AG08395 (cell line): ENCODE results near the gene ANKS3.

Experiments used
- DNase-seq: peaks from one replicate; pipeline ENCODE4 v3.0.0; 2012; ENCODE audit warnings: mixed read lengths, low spot score

ANKS3 gene

DNA sequence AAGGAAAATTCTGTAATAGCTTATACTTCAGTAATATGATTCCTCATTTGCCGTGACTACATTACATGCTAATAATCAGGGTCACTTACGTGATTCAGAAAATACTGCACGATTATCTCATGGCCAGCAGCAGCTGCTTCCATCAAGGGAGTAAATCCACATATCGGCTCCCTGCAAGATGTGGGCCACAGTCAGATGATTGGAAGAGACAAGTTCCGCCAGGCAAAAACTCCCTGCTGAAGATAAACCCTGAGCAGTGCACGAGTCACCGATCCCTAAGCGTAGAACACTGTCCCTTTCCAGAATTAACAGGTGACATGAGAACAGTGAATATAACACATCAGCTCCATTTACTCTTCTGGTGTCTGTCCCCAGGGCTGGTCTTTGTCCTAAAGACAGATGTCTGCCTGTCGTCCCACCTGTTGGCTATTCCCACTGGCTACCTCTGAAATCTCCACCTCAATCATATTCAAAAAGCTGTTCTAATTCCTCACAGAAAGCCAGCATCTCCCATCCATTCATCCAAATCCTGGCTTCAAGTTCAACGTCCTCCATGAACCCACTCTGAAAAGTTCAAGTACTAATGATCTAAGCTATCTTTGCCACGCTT lies 9.3 kb downstream of the ANKS3 start:
- no peak for DNase-seq

DNA sequence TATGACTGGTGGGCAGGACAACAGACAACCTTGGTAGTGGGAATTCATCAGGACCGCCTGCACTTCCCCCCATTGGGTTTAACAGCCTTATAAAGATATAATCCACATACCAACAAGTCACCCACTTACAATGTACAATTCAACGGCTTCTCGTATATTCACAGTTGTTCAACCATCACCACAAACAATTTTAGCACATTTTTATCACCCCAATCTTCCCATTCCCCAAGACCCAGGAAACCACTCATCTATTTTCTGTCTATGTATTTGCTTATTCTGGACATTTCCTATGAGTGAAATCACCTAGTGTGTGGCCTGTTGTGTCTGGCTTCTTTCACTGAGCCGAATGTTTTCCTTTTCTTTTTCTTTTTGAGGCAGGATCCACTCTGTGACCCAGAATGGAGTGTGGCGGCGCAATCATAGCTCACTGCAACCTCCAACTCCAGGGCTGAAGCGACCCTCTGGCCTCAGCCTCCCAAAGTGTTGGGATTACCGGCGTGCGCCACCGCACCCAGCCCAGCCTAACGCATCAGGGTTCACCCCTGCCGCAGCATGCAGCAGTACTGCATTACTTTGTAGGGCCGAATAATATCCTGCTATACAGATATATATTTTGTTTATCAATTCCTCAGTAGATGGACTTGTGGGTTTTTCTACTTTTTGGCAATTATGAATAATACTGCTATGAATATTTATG lies 10.9 kb downstream of the ANKS3 start:
- DNase-seq = no peak

DNA sequence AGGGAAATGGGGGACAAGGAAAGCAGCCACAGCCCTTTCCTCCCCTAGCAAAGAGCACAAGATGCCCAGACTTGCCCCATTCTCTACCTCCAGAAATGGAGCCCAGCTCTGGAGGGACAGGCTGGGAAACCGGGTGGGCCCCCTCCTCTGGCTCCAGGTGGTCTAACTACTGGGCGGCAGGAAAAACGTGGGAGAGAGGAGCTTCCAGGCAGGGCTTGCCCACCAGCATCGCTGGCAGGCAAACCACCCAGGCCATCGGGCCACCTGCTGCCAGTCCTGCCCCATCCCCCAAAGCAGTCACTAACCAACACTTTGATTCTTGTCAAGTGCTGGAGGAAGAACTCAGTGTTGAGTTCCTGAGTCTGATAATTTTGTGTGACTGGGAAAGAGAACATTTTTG lies 15.6 kb downstream of the ANKS3 start:
- no peak for DNase-seq

DNA sequence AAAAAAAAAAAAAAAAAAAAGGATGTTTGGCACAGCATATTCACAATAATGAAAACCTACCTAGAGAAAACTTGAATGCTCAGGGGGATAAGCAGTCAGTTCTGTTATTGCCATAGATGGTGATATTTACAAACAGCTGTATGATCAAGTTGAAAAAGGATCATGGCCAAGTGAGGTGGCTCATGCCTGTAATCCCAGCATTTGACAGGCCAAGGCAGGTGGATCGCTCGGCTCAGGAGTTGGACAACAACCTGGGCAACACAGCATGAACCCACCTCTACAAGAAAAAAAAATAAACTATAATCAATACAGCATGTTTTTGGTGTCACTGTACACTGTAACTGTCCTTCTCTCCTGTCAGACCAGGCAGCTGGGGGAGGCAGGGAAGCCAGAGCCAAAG lies 19.1 kb downstream of the ANKS3 start:
- no peak for DNase-seq

DNA sequence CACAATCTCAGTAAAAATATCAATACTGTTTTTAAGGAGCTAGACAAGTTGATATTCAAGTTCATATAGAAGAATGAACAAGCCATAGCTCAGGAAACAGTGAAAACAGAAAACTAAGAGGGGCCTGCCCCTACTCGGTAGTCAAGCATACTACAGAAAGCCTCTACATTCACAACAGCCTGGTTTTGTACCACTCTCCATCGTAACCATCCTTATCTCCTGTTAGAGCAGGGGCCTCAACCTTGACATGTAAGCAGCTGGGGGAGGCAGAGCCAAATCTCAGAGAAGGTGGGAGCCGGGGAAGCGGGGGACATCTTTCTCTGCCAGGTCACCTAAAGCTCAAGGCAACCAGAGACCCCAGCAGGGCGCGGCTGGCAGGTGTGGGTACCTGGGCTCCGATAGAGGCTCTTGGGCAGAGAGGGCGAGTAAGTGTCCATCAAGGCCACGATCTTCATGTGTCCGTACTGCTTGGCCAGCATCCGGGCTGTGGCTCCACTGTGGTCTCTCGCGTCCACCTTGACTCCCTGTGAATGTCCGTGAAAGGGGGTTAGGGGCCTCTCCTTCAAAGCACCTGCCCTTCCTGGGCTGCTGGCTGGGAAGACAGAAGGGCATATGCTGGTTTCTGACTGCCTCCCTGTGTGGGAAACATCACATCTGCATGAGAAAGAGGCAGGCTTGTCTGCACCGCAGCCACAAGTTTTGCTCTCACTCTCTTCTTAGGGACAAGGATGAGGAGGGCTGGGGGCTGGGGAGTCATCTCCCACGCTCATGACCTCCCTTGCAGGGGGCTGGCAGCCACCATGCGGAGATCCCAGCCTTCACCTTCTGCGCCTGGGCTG lies 20.2 kb downstream of the ANKS3 start:
- DNase-seq = no peak

DNA sequence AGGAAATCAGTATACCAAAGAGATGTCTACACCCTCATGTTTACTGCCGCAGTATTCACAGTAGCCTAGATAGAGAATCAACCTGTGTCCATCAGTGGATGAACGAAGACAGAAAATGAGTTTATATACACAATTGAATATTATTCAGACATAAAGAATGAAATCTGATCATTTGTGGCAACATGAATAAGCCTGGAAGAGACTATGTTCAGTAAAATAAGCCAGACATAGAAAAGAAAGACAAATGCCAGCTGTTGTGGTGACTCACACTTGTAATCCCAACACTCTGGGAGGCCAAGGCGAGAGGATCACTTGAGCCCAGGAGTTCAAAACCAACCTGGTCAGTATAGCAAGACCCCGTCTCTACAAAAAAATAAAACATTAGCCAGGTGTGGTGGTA lies 24.6 kb downstream of the ANKS3 start:
- no peak for DNase-seq

DNA sequence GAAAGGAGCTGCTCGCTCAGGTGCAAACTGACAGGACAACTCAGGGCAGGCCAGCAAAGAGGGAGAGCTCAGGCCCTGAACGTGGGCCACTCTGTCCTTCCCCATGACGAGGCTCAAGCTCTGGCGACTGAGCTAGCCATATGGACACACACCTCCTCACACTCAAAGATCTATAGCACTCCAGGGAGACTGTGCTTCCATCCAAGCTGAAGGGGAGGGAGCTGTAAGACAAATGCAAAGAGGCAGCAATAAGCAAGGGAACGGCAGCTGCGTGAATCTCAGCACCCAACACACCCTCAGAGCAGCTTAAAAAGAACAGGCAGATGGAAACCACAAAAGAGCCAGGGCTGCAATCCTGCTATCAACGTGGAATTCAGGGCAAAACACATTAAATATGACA lies 27.2 kb downstream of the ANKS3 start:
- no peak for DNase-seq

DNA sequence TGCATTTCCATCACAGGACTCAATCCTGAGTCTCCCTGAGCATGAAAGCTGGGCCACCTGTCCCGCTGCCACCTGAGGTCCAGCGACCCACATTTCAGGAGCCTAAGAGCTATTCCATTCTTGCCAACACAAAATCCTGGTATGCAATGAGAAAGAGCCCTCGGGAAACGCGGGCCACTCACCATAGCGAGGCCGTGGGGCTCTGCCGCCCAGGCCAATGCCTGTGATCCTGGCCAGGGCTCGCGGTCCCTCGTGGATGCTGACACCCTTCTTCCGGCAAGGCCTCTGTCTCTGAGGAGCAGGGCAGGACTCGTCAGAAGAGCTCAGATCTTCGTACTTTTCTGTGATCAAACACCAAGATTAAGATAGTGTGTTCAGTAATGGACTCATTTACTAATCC lies 29.2 kb downstream of the ANKS3 start:
- DNase-seq = no peak

DNA sequence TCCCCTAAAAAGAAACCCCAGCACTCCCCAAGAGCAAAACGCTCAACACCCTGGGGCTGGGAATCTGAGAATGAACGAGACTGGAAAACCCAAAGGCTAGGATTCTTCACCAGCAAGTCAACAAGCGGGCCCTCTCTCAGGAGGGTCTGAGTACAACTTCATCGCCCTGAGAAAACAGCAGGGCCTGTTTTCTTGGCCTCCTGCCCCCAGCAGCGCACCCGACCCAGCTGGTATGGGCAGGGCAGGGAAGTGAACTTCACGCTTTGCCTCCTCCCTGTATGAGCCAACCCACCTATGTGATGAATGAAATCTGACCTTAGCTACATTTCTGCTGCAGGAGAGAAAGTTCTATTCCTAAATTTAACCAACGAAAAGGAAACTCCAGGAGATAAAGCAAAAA lies 29.6 kb downstream of the ANKS3 start:
- no peak for DNase-seq

DNA sequence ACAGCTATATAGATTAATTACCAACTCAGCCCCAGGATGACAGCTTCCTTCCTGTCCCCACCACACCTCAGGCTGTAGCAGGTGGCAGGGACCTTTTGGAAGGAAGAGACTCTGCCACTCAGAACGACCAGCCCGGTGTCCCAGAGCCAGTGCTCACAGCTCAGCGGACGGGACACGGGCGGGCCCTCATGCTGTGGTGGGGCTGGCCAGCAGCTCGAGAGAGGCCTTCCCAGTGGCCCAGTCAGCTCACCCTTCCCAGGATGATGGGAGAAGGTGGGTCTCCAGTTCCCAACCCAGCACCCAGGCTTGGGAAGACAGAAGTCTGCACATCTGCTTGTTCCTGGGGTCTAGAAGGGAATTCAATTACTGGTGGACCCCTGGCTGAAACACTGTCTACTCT lies 30.2 kb downstream of the ANKS3 start:
- DNase-seq = no peak

DNA sequence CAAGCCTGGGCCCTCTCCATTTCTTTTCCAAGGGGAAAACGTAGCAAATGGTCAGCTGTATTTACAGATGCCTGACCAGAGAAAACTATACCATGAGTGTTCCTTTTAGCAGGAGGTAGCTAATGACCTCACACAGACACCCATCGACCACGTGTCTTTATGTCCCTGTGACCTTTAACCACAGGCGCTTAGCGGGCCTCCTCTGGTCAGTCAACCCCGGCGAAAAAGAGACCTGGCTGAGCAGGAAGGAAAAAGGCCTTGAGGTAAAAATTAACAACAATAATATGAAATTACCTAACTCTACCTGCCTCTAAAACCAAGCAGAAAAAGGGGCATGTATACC lies 31.6 kb downstream of the ANKS3 start:
- no peak for DNase-seq

DNA sequence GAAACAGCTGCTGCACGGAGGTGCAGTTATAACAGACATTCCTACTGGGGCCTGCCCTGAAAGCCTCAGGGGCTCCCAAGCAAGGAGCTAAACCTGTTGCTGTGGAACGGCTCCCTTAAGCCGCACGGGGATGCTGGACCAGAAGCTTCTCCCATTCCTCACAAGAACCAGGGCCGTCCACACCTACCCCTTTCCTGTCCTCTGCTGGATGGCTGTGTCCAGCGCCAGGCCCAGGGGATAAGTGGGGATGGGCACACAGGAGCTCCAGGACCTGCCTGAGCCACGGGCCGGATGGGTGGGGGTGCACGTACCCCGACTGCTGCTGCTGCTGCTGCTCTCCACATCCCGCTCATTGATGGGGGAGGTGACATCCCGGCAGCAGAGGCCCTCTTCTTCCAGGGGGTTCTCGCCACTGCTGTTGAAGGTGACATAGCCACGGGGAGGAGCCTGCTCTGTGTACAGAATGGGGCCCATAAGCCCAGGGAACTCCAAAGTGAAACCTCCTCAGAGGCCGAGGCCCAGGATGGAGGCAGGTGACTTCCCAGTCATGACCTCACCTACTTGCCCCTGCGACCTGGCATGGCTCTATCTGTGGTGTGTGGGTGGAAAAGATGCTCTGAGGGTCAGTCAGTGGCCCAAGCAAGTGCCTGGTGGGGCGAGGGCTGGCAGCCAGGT lies 32.1 kb downstream of the ANKS3 start:
- DNase-seq = no peak

DNA sequence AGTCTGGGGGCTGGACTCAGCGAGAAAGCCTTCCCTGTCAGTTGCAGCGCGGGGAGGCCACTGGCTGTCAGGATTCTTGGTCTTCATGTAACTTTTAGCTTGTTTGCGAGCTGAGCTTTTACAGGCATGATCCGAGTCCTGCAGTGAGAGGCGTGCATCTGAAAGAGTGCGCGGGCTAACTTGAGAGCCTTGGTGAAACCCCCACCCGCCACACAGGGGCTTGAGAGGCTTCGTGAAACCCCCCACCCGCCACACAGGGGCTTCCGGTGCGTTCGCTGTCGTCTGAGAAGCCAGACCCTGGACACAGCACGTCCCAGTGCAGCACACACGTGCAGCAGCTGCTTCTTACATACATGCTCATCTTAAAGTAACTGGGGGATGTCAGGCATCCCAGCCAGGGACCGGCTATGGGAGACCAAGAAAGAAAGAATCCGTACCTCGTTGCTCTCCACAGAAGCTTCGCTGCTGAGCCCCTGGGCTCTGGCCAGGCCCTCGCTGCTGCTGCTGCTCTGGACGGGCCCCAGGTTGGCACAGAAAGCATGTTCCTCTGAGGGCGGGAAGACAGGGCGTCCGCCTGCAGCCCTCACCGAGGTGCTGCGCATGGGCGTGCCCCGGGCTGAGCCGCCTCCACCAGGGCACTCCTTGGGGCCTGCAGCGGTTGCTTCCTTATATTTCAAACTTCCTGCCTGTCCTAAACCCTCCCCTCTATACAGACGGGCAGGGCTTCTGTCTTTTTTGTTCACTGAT lies 32.9 kb downstream of the ANKS3 start:
- no peak for DNase-seq

DNA sequence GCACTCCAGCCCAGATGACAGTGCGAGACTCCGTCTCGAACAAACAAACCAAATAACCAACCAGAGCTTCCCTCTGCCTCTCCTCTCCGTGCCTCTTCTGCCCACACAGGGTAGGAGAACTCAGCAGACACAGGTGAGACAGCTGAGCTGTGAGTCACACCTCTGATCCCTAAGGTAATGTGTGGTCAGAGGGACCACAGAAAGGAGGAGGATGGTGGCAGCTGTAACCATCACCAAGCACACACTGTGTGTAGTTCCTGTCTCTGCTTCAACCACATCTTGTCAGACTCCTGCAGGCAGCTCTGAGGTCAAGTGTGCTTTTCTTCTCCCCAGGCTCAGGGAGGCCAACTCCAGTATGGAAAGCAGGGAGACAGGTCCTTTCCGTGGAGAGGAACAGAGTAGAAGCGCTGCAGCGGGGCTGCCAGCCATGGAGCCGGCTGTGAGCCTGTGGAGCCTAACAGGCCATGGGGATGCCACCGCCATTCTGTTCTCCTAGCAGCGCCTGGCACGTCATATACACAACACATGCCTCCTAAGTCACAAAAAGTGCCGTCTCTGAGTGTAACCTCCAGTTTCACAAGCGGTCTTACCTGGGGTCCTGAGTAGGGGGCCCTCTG lies 33.6 kb downstream of the ANKS3 start:
- no peak for DNase-seq

DNA sequence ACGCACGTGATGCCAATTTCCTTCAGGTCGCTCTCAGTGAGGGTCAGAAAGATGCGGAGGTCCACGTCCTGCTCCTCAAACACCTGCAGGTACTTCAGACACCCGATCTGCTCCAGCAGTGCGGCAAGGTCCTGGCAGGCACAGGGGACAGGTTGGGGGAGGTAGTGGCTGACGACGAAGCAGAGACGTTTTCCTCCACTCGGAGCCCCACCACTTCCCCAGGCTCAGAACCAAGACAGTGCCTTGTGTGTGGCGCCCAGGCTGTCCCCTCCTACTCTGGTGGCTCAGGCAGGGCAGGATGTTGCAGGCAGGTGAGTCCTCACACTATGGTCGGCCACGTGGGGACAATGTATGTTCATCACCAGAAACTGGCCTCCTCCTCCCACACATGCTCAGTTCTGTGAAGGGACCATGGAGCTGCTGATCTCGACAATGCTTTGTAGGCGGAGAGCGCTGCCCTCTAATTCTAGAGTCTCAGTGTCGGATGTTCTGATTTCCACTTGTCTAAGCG lies 35.0 kb downstream of the ANKS3 start:
- DNase-seq = no peak

DNA sequence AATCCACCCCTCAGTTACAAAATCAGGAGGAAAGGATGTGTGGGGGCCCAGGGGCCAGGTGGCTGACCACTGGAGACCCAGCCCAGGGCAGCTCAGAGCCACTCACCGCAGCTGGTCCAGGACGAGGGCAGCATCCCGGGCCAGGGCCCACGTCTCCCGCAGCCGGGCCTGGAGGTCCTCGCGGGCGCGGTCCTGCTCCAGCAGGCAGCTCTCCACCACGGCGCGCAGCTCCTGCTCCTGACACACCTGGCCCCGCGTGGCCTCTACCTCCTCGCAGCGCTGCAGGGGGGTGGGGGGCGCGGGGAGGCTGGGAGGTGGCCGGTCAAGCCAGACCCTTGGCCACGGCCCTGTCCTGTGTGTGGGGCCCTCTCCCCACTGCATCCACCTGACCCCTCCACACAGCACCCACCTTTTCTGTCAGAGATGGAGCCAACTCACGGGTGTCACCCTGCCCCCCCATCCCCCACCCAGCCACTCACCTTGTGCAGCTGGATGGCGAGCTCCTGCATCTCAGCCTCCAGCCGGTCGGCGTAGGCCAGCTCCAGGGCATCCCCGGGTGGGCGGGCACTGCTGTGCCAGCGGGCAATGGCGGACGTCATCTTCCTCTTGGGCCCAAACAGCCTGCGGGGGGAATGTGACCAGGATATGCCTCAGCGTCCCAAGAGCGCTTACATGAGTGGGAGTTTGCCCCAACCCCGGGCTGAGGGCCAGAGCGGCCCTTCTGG lies 35.6 kb downstream of the ANKS3 start:
- no peak for DNase-seq

DNA sequence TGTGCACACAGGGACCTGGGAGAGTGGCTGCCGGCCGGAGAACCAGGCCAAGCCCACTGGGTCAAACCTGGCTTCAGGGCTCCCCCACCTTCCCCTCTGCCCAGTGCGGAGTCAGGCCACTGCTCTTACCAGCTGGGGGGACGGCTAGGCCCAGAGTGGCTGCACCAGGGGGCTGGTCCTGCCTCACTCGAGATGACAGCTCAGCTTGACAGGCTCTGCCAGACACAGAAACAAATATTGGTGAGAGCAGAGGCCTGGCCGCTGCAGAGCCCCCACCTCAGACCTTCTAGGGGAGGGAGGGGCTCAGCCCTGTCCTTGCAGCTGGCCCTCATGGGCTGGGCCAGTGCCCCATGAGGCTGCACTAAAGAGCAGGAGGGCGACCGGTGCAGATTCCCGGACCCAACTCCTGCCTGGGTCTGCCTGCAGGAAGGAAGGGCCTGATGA lies 36.2 kb downstream of the ANKS3 start:
- no peak for DNase-seq

DNA sequence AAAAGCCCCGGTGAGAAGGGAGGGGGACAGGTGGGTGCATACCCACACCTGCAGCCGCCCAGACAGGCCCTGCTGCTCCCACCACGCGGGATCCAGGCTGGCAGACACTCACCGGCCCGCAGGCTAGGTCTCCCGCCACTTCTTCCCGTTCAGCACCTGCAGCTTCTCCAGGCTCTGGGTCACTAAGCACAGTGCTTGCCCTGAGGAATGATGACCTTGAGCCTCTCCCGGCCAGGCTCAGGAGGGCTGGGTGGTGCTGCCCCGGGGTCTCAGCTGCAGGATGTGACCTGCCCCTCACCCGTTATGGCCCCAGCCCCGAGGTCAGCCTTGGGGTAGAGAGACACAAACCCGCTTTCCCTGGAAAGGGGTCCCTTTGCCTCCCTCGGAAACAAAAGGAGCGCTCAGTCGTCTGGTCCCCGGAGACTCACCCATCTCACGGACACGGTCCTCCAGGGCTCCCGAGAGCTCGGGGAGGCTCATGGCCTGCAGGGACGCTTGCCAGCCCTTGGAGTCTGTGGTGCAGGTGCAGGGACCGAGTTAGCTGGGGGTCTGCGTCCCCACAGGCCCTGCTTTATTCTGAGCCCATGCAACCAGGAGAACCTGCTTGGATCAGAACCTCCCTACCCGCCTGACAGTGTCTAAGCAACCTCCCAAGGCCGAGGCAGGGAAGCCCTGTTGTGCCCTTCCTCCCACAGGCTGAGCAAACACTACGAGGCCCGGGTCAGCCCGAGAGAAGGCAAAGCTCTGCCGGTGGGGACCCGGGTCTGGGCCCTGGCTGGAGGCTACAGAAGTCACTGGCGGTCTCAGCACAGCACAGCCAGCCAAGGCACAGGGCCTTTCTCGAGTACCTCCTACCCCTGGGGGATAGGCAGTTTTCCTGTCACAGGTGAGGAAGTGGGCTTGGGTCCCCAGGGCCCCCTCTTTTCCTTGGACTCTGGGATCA lies 36.9 kb downstream of the ANKS3 start:
- DNase-seq = no peak

DNA sequence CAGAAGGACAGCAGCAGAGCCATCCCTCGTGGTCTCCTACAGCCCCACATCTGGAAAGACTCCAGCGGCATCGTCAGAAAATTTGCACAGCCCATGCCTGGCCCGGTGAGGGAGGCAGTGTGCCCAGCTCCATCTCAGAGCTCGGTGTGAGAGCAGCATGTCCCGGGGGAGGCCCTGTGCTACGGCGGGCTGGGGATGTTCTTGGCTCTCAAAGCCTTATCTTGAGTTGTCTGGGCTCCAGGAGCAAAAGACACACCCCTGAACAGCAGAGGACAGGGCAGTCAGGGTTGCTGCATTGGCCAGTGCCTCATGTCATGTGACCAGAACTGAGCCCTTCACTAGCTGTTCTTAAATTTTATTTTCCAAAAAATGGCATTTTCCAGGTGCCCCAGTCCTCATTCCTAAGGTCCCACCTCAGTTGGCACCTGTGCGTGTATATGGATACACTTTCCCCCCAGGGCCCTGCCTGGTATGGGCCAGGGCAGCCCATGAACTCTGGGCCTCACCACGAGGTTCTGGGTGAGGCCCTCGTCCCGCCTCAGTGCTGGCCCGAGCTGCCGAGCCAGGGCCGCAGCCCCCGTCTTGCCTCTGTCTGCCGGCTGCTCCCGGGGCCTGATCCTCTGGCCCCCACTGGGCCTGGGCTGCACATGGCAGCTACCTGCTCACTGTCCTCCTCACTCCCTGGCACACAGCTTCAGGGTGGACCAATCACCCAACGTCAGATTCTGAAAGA lies 37.7 kb downstream of the ANKS3 start:
- DNase-seq = no peak
